BJ (cell line): ENCODE results near the gene KRT82. TPM values are rescaled to one million over a fixed set of nuclear protein-coding genes. Genes with fewer than 3 reads are reported as not detected.

Experiments used
- CTCF ChIA-PET: fragments of 350-600 bp; formaldehyde crosslinking; extraction: SDS; loops from one replicate; lab custom pipeline; 2021; ENCODE audit warnings: antibody characterized with exemption, inconsistent platforms; lab: Yijun Ruan, JAX
- POLR2A ChIA-PET: fragments of 300-600 bp; sonication (Branson Sonifier 250); formaldehyde crosslinking; extraction: SDS; loops from one replicate; lab custom pipeline; 2021; ENCODE audit warnings: antibody characterized with exemption; lab: Charles Lee
- DNase-seq: peaks from one replicate; pipeline ENCODE4 v3.0.0-alpha.2; 2011; ENCODE audit warnings: low read depth
- H3K27me3 ChIP-seq: 2 replicates; pipeline ENCODE4 v1.6.0; 2011; ENCODE audit warnings: low read length; ENCODE audit not compliant: control insufficient read depth, insufficient read depth
- H3K36me3 ChIP-seq: 2 replicates; pipeline ENCODE4 v1.5.1; 2011; ENCODE audit warnings: low read length; ENCODE audit not compliant: control insufficient read depth, insufficient read depth
- H3K4me3 ChIP-seq: 2 replicates; pipeline ENCODE4 v1.5.1; 2011; ENCODE audit warnings: low read depth, mild to moderate bottlenecking, control low read depth, low read length
- polyA plus RNA-seq: library from polyadenylated mRNA; depleted of rRNA; stranded (reverse); fragments of >200 nt; gene quantifications from 2 replicates; pipeline ENCODE4 v1.2.3, GENCODE V29; 2011
- TF ChIP-seq, protein P1 (sequence below): IDR thresholded peaks from 2 replicates; pipeline ENCODE4 v1.5.1; 2011; ENCODE audit warnings: low read depth, mild to moderate bottlenecking, control low read depth, inconsistent platforms, low read length, moderate library complexity; ENCODE audit not compliant: insufficient read depth

The KRT82 gene
- polyA plus RNA-seq, 1 experiment = not detected

DNA sequence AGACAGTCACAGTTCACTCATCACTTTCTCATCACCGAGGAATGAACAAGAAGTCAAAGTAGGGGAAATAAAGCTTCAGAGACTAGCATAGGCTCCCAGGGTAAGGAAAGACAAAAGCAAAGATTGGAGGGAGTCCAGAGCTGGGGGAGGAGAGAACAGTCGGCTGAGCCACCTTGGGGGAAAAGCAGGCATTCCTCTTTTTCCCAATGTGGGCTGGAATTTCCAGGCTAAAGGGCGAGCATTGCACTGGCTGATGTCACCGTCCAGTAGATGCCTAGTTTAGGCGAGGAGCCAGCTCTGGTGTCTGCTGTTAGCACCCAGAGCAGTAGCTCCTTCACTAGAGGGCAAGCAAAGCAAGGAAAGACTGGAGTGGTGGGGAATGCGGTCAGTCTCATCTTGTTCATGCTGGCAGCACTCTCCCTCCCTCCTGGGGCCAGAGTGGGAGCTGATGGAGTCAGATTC lies 36.5 kb upstream of the KRT82 start:
- TF ChIP-seq, protein P1, sequence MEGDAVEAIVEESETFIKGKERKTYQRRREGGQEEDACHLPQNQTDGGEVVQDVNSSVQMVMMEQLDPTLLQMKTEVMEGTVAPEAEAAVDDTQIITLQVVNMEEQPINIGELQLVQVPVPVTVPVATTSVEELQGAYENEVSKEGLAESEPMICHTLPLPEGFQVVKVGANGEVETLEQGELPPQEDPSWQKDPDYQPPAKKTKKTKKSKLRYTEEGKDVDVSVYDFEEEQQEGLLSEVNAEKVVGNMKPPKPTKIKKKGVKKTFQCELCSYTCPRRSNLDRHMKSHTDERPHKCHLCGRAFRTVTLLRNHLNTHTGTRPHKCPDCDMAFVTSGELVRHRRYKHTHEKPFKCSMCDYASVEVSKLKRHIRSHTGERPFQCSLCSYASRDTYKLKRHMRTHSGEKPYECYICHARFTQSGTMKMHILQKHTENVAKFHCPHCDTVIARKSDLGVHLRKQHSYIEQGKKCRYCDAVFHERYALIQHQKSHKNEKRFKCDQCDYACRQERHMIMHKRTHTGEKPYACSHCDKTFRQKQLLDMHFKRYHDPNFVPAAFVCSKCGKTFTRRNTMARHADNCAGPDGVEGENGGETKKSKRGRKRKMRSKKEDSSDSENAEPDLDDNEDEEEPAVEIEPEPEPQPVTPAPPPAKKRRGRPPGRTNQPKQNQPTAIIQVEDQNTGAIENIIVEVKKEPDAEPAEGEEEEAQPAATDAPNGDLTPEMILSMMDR = peak; percentile 22; the same call in 1 of the 2 replicates
- ChIA-PET CTCF (interaction anchor here (0.6 to 1.6 kb wide), 3 partner anchors 11 to 223 kb away, joined by 3 to 4 read pairs (median 3); no protein-coding TSS in a partner anchor), POLR2A (no interaction called here)
- no peak overlapping the region for H3K4me3 ChIP-seq
- no peaks in the 10 kb centered on the region for H3K27me3 ChIP-seq
- no peak for DNase-seq
- H3K36me3 ChIP-seq = no peaks in the 10 kb centered on the region

DNA sequence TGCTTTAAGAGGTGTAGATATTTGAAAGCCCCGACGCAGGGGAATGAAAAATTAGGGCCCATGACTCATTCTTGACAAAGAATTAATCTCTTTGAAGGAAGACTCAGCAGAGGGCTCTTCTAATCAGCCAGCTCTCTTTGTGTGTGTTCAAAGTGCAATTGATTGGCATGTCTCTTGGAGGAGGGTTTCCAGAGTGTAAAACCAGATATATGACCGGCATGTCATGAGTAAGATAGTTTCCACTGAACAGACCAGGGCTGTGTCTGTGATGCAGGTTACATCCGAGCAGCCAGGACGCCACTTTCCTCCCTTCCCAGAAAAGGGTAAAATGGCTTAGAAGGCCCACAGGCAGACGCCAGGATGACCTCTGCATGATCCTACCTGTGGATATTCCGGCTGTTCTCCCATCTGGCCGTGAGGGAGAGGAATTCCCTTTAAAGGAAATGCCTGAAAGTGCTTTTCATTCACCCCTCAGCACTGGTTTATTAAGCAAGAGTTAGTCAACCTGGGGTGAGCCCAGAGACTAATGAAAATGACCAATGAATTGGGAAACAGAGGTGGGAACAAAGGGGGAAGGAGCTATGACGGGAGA lies 35.3 kb upstream of the KRT82 start:
- POLR2A ChIA-PET = no interaction called here
- Histone ChIP-seq H3K4me3 (no peak overlapping the region), H3K36me3 (no peaks in the 10 kb centered on the region), H3K27me3 (no peaks in the 10 kb centered on the region)
- TF ChIP-seq, protein P1 = no peak
- DNase-seq = no peak
- CTCF ChIA-PET = interaction anchor here (0.6 to 1.6 kb wide), 2 partner anchors 47 to 536 kb away, joined by 3 to 4 read pairs; no protein-coding TSS in a partner anchor

DNA sequence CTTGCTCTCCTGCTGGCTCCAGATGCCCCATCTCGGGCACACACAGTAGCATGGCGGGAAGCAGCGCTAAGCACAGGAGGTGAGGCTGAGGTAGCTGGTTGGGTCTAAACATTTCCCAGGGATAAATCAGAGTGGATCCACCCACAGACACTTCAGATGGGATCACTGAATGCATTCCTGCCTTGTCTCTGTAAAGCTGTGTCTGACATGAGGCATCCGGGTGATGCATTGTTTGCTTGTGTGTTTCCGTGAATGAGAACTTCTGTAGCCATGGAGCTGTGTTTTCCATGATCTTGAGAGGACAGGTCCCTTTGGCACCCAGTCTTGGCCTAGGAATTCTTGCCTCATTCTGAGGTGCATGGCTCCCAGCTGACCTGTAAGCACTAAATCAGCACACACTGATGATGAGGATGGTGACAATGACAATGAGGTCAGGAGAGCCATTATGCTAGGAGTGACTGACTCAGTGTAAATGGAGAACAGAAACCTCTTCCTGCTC lies 34.7 kb upstream of the KRT82 start:
- no peak for DNase-seq
- TF ChIP-seq, protein P1 = no peak
- POLR2A ChIA-PET = no interaction called here
- Histone ChIP-seq H3K27me3 (no peaks in the 10 kb centered on the region), H3K4me3 (no peak overlapping the region), H3K36me3 (no peaks in the 10 kb centered on the region)
- CTCF ChIA-PET = no interaction called here

DNA sequence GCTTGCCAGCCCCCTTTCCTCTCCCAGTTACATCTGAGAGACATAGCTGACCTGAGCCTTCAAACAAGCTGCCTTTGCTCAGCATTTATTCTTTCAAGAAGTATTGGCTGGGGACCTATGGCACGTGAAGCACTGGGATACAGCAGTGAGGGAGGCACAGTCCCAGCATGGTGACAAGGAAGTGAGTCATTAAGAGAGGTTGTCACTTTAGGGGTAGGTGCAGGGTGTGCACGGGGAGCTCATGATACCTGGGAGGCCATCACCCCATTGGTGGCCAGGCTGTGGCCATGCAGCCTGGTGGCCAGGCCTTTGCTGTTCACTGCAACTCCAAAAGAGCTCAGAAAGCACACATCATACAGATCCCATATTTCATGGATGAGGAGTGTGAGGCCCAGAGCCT lies 33.7 kb upstream of the KRT82 start:
- H3K36me3 ChIP-seq = no peaks in the 10 kb centered on the region
- ChIA-PET POLR2A (no interaction called here), CTCF (interaction anchor here (1.0 kb wide), 1 partner anchor 48 kb away, joined by 3 read pairs; no protein-coding TSS in a partner anchor)
- no peak for DNase-seq
- H3K4me3 ChIP-seq = no peak overlapping the region
- H3K27me3 ChIP-seq = no peaks in the 10 kb centered on the region
- TF ChIP-seq, protein P1 = no peak

DNA sequence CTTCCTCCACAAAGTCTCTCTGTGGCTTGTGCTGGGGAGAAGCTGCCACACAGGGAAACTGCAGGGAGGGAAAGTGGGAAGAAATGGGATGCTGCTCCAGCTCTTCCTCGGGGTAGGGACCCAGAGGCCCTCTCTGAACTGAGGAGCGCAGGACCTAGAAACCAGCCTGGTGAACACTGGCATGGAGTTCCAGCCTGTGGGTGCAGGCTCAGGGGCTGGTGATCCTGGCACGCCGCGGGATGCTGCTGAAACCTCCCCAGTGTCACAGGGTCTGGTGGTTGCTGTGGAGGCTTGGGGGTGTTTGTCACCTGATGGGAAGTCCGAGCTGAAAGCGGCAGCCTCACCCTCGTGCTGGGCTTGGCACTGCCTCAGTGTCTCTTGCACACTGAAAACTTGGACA lies 33.3 kb upstream of the KRT82 start:
- TF ChIP-seq, protein P1 = no peak
- no peaks in the 10 kb centered on the region for H3K27me3 ChIP-seq
- H3K36me3 ChIP-seq = no peaks in the 10 kb centered on the region
- ChIA-PET CTCF (interaction anchor here (1.0 kb wide), 1 partner anchor 48 kb away, joined by 3 read pairs; no protein-coding TSS in a partner anchor), POLR2A (no interaction called here)
- DNase-seq = no peak
- H3K4me3 ChIP-seq = no peak overlapping the region
